MCF 10A (cell line): ENCODE data around the gene CCND3. TPM values are rescaled to one million over a fixed set of nuclear protein-coding genes. Genes with fewer than 3 reads are reported as not detected.

ENCODE experiments used
- BruUV-seq: library from RNA; stranded (reverse); fragments of 400-500 nt; replicated peaks from 2 replicates; lab custom pipeline; 2021; lab: Mats Ljungman, UMichigan
- CTCF ChIA-PET: fragments of 300-600 bp; sonication (Branson Sonifier 250); formaldehyde crosslinking; extraction: SDS; loops from one replicate; lab custom pipeline; 2021; ENCODE audit warnings: antibody characterized with exemption, inconsistent platforms; lab: Yijun Ruan, JAX
- POLR2A ChIA-PET: fragments of 300-600, 350-650 bp; sonication (Branson Sonifier 250); formaldehyde crosslinking; extraction: SDS; loops from one replicate; lab custom pipeline; 2020; ENCODE audit warnings: antibody characterized with exemption, inconsistent platforms; lab: Yijun Ruan, JAX
- DNase-seq: peaks from one replicate; pipeline ENCODE4 v3.0.0-alpha.2; 2018; ENCODE audit not compliant: unreplicated experiment
- H3K27ac Mint-ChIP-seq: one replicate; pipeline ENCODE4 v1.8.0; 2022; ENCODE audit warnings: mild to moderate bottlenecking, low read depth, mixed read lengths; ENCODE audit not compliant: unreplicated experiment
- H3K27me3 Mint-ChIP-seq: one replicate; pipeline ENCODE4 v1.8.0; 2022; ENCODE audit warnings: mixed read lengths; ENCODE audit not compliant: insufficient read depth, unreplicated experiment
- H3K36me3 Mint-ChIP-seq: one replicate; pipeline ENCODE4 v1.8.0; 2022; ENCODE audit warnings: mild to moderate bottlenecking, moderate library complexity, mixed read lengths; ENCODE audit not compliant: insufficient read depth, unreplicated experiment
- H3K4me1 Mint-ChIP-seq: one replicate; pipeline ENCODE4 v1.8.0; 2022; ENCODE audit warnings: mixed read lengths; ENCODE audit not compliant: insufficient read depth, unreplicated experiment
- H3K4me3 Mint-ChIP-seq: one replicate; pipeline ENCODE4 v1.8.0; 2022; ENCODE audit warnings: mild to moderate bottlenecking, moderate library complexity, mixed read lengths; ENCODE audit not compliant: unreplicated experiment
- H3K9me3 Mint-ChIP-seq: one replicate; pipeline ENCODE4 v1.8.0; 2022; ENCODE audit warnings: mixed read lengths; ENCODE audit not compliant: unreplicated experiment
- intact Hi-C: fragments of 100-400 bp; cut with micrococcal nuclease; formaldehyde crosslinking; loops from 2 replicates; pipeline ENCODE4 v1.14.1; 2022
- total RNA-seq: library from RNA; stranded (reverse); gene quantifications from 2 replicates; pipeline ENCODE4 v1.2.3, GENCODE V29; 2022
- TF ChIP-seq, protein P1 (sequence below): fragments of 200-600 bp; IDR thresholded peaks from one replicate; pipeline ENCODE4 v1.8.0; 2022; ENCODE audit warnings: antibody characterized with exemption, mild to moderate bottlenecking; ENCODE audit not compliant: unreplicated experiment

CCND3 gene
- total RNA-seq, 1 experiment from 2014 or later, result 75.8 TPM

DNA sequence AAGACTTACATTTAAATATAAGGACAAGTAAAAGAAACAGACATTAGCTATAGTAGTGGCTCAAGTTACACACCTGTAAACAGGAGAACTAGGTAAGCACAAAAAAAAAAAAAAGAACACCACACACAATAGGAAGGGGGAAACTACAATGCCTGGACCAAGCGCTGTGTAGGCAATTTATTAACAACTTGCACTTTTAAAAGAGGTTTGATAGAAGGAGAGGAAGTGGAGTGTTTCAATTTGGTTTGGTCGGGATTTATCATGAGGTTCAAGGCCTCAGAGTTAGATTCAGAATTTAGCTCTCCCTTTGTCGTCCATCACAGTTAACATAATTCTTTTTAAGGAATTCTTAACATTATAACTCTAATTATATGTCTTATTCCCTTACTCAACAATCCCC is 45.3 kb downstream of the CCND3 start:
- Mint-ChIP-seq H3K36me3 (peaks cover 11% of the 10 kb centered on the region), H3K27ac (no peak overlapping the region), H3K4me1 (peaks cover 9% of the 10 kb centered on the region), H3K27me3 (no peaks in the 10 kb centered on the region), H3K9me3 (no peaks in the 10 kb centered on the region), H3K4me3 (no peak overlapping the region)
- TF ChIP-seq, protein P1, sequence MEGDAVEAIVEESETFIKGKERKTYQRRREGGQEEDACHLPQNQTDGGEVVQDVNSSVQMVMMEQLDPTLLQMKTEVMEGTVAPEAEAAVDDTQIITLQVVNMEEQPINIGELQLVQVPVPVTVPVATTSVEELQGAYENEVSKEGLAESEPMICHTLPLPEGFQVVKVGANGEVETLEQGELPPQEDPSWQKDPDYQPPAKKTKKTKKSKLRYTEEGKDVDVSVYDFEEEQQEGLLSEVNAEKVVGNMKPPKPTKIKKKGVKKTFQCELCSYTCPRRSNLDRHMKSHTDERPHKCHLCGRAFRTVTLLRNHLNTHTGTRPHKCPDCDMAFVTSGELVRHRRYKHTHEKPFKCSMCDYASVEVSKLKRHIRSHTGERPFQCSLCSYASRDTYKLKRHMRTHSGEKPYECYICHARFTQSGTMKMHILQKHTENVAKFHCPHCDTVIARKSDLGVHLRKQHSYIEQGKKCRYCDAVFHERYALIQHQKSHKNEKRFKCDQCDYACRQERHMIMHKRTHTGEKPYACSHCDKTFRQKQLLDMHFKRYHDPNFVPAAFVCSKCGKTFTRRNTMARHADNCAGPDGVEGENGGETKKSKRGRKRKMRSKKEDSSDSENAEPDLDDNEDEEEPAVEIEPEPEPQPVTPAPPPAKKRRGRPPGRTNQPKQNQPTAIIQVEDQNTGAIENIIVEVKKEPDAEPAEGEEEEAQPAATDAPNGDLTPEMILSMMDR, result no peak
- BruUV-seq, result TSS peak; percentile 57
- ChIA-PET POLR2A (interaction anchor here (0.6 to 3.0 kb wide), 11 partner anchors 9 to 154 kb away, joined by 3 to 35 read pairs (median 3); partner anchors contain the start of genes BYSL, MED20 and TAF8), CTCF (interaction anchor here (1.0 to 1.9 kb wide), 4 partner anchors 25 to 111 kb away, joined by 3 to 7 read pairs (median 5); partner anchors contain the start of genes BYSL and MED20)
- intact Hi-C loops, result no loop called here
- DNase-seq, result no peak

DNA sequence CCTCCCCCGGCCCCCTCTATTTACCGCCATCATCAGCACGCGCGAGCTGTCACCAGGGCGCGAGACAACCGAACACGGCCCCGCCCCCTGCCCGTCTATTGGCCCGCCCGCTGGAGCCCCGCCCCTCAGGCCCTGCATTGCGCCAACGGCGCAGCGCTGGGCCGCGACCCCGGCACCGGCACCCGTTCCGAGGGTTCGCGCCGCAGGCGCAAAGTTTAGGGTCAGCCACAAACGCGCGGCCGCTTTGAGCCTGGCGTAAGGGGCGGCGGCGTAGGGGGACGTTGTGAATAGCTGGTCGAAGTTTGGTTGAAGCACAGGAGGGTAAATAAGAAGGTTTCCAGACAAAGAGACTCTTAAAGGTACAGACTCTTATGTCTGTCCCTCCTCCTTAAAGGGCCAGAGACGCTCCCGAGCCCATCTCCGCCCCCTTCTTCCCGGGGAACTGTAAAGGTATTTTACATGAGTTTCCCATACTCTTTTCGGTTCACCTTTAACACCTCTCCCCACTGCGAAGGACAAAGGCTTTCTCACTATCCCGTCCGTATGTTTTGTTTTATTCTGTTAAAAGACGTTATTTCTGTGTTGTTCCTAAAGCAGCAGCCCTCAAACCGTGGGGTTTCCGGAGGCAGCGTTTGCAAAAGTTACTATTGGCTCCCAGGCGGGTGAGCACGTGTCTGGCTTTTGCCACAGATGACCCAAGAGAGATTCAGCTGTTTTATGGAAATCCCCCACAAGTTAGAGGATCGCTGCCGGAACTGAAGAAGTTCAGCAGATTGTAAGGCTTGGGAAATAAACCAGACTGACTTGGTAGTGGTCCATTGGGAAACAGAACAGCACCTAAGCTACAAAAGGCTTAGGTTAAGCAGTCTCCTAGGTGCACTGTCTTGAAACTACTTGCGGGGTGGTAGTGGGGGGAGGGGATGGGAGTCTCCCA is 46.0 kb downstream of the CCND3 start, which contains the start of gene USP49:
TSS of gene USP49 (minus strand) at position 76 of the 934 bp plus-strand sequence. CDS start 88,392 bp downstream, outside the sequence.
- BruUV-seq, result no TSS peak
- Mint-ChIP-seq H3K9me3 (no peaks in the 10 kb centered on the region), H3K4me3 (no peak within 1 kb of the TSS), H3K27me3 (no peaks in the 10 kb centered on the region), H3K27ac (no peak within 1 kb of the TSS), H3K4me1 (peaks cover 9% of the 10 kb centered on the region), H3K36me3 (peaks cover 9% of the 10 kb centered on the region)
- CTCF ChIA-PET, result interaction anchor here (1.0 to 1.9 kb wide), 4 partner anchors 25 to 110 kb away, joined by 3 to 7 read pairs (median 5); partner anchors contain the start of genes BYSL and MED20
- TF ChIP-seq, protein P1, result no peak
- POLR2A ChIA-PET, result interaction anchor here (0.6 to 3.0 kb wide), 16 partner anchors 8 to 155 kb away, joined by 3 to 35 read pairs (median 4); partner anchors contain the start of genes BYSL, MED20, TAF8 and TOMM6
- intact Hi-C loops, result loop anchor here (1.0 kb wide), 1 partner anchor 41 kb away; no protein-coding TSS in a partner anchor
- peak; percentile 77 for DNase-seq

DNA sequence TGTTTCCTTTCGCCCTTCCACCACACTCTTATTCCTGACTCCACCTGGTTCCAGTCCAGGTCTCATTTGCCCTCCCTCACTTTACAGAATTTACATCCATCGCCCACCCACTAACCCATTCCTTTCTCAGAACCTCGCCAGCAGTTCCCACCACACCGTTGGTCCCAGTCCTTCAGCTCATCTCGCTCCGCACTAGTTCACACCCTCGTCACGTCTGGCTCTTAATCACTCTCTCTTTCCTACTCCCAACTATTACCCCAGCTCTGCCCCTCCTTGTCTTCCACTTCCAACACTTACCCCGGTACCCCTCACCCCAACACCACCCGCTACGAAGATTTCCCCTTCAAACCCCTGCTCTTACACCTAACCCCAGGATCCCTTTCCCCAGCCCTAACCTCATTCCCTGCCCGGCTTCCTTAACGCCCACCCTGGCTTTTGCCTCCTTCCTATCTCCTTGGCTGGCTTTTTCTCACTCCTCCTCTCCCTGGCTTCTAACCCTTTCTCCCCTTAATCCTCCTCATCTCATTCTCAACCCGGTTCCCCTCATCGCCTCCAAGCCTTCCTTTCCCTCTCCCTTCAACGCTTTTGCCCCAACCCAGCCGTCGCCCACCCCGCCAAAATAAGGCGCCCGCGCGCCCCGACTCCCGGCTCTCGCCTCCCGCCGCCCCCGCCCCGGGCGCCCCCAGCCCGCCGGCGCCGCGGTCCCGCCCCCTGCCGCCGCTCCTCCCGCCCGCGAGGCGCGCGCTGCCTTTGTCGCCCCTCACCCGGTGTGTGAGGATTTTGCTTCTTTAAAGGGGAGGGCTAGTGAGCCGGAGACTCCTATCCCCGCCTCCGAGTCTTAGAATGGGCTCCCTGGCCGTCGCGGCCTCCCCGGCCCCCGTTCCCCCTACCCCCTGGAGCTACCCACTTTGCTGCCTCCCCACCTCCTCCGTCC is 47.0 kb downstream of the CCND3 start:
- Mint-ChIP-seq H3K9me3 (no peaks in the 10 kb centered on the region), H3K36me3 (peaks cover 9% of the 10 kb centered on the region), H3K27me3 (no peaks in the 10 kb centered on the region), H3K4me3 (no peak overlapping the region), H3K27ac (no peak overlapping the region), H3K4me1 (peaks cover 9% of the 10 kb centered on the region)
- BruUV-seq, result no TSS peak
- TF ChIP-seq, protein P1, result no peak
- intact Hi-C loops, result loop anchor here (1.0 kb wide), 1 partner anchor 42 kb away; no protein-coding TSS in a partner anchor
- CTCF ChIA-PET, result interaction anchor here (0.7 to 1.9 kb wide), 4 partner anchors 12 to 108 kb away, joined by 3 to 7 read pairs (median 4); no protein-coding TSS in a partner anchor
- POLR2A ChIA-PET, result interaction anchor here (0.6 to 3.0 kb wide), 8 partner anchors 12 to 150 kb away, joined by 3 to 35 read pairs (median 4); partner anchors contain the start of genes BYSL, MED20 and TOMM6
- no peak for DNase-seq
